Esophagus muscularis mucosa (tissue), 3 donors: Measurements from ENCODE around the gene SH3PXD2A.

Experiments
- CTCF ChIP-seq, 3 experiments: fragments of 200-600 bp in 2 of 3; fragments of 450-650 bp in 1 of 3; sonication (generic) in 2 of 3; IDR thresholded peaks; one replicate each; pipeline ENCODE4 v1.5.1; 2017 to 2019; ENCODE audit warnings: antibody characterized with exemption in 3 of 3, mild to moderate bottlenecking in 2 of 3, moderate library complexity in 1 of 3
- POLR2A ChIP-seq: fragments of 450-650 bp; IDR thresholded peaks from one replicate; pipeline ENCODE4 v1.6.1; 2017; ENCODE audit warnings: antibody characterized with exemption, moderate library complexity, mild to moderate bottlenecking, low read depth

GRCh38 chr10:103626178-103626577 is 229.2 kb downstream of the SH3PXD2A start:
- TF ChIP-seq POLR2A = no peak
- TF ChIP-seq CTCF (IDR thresholded peaks at IDR 0.05) = no peak
